Activated T-cell treated with anti-CD3 and anti-CD28 coated beads, Interleukin-2, amount 50 U/mL, for 24 hours (primary cell): Measurements from ENCODE around the gene CREG1.

Experiments
- DNase-seq: peaks from one replicate; pipeline ENCODE4 v3.0.0-alpha.2; 2020
- H3K27ac Mint-ChIP-seq: 2 replicates; pipeline ENCODE4 v1.8.0; 2020; ENCODE audit warnings: mild to moderate bottlenecking, mixed read lengths
- H3K27me3 Mint-ChIP-seq: 2 replicates; pipeline ENCODE4 v1.8.0; 2020; ENCODE audit warnings: mixed read lengths
- H3K36me3 Mint-ChIP-seq: 2 replicates; pipeline ENCODE4 v1.8.0; 2020; ENCODE audit warnings: low read depth, mixed read lengths
- H3K4me1 Mint-ChIP-seq: 2 replicates; pipeline ENCODE4 v1.8.0; 2020; ENCODE audit warnings: low read depth, mixed read lengths
- H3K4me3 Mint-ChIP-seq: 2 replicates; pipeline ENCODE4 v1.8.0; 2020; ENCODE audit warnings: mild to moderate bottlenecking, moderate library complexity, mixed read lengths
- H3K9me3 Mint-ChIP-seq: 2 replicates; pipeline ENCODE4 v1.8.0; 2020; ENCODE audit warnings: mixed read lengths

CREG1 gene

GRCh38 chr1:167529829-167530474, 23.6 kb downstream of the CREG1 start:
- no peaks in the 10 kb centered on the region for H3K9me3 Mint-ChIP-seq
- no peaks in the 10 kb centered on the region for H3K36me3 Mint-ChIP-seq
- peaks cover 2% of the 10 kb centered on the region for H3K4me1 Mint-ChIP-seq
- no peak for DNase-seq
- no peak overlapping the region for H3K27ac Mint-ChIP-seq
- no peak overlapping the region for H3K4me3 Mint-ChIP-seq
- H3K27me3 Mint-ChIP-seq = no peaks in the 10 kb centered on the region

- H3K9me3 Mint-ChIP-seq = no peaks in the 10 kb centered on the region
- no peaks in the 10 kb centered on the region for H3K27me3 Mint-ChIP-seq
- peaks cover 2% of the 10 kb centered on the region for H3K4me1 Mint-ChIP-seq
- no peak overlapping the region for H3K27ac Mint-ChIP-seq
- H3K4me3 Mint-ChIP-seq = no peak overlapping the region
- no peak for DNase-seq
- H3K36me3 Mint-ChIP-seq = no peaks in the 10 kb centered on the region
Observed at GRCh38 chr1:167528057-167528728, 25.4 kb downstream of the CREG1 start.

- Mint-ChIP-seq H3K27ac (no peak overlapping the region), H3K36me3 (no peaks in the 10 kb centered on the region), H3K4me1 (peaks cover 2% of the 10 kb centered on the region), H3K9me3 (no peaks in the 10 kb centered on the region), H3K27me3 (no peaks in the 10 kb centered on the region), H3K4me3 (no peak overlapping the region)
- DNase-seq = no peak
Observed at GRCh38 chr1:167526667-167527383, 26.7 kb downstream of the CREG1 start.

DNA sequence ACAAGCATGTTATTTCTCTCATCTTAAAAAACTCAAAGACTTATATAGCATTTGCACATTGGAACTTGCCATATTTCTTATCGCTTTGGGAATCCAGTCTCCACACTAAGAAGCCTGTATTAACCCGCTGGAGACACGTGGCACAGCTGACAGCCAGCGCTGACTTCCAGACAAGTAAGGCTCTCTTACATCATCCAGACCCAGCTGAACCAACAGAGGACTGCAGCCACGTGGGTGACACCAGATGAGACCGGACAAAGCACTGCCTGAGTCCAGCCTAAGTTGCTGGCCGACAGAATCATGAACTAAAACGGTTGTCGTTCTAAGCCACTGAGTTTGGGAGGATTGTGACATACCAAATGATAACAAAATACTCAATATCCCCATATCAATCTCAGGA, 28.9 kb downstream of the CREG1 start:
- peaks cover 13% of the 10 kb centered on the region for H3K4me1 Mint-ChIP-seq
- no peak overlapping the region for H3K4me3 Mint-ChIP-seq
- no peaks in the 10 kb centered on the region for H3K27me3 Mint-ChIP-seq
- no peak for DNase-seq
- H3K9me3 Mint-ChIP-seq = no peaks in the 10 kb centered on the region
- H3K27ac Mint-ChIP-seq = no peak overlapping the region
- H3K36me3 Mint-ChIP-seq = no peaks in the 10 kb centered on the region

DNA sequence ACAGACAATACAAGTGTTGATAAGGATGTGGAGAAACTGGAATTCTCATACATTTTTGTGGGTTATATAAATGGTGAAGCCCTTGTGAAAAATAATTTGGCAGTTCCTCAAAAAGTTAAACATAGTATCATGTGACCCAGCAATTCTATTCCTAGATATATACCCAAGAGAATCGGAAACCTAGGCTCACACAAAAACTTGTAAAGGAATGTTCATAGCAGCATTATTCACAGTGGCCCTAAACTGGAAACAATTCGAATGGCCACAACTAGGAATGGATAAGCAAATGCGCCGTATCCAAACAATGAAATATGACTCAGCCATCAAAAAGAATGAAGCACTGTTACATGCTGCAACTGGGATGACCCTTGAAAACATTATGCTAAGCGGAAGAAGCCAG, 31.3 kb downstream of the CREG1 start:
- no peaks in the 10 kb centered on the region for H3K27me3 Mint-ChIP-seq
- no peak overlapping the region for H3K27ac Mint-ChIP-seq
- H3K4me1 Mint-ChIP-seq = peaks cover 17% of the 10 kb centered on the region
- no peak overlapping the region for H3K4me3 Mint-ChIP-seq
- peaks cover 12% of the 10 kb centered on the region for H3K36me3 Mint-ChIP-seq
- no peaks in the 10 kb centered on the region for H3K9me3 Mint-ChIP-seq
- DNase-seq = no peak

DNA sequence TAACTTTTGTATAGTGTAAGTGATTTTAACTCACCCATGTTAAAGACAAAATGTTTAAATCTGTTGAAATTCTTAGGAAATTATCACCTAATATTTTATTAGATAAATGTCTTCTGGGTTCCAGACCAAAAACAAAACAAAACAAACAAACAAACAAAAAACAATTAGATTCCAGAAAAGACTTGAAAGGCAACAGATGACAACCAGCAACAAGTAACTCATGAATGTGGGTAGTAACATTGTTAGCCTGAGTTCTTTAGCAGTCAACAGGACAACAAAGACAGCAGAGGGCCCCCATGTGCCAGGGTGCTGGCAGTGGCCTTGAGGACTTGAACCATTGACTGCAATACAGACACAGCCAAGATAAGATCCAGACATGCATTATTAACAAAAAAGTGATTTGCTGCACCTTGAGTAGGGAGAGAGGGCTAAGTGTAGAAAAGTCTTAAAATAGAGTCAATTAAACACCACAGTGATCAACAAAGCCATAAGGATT, 32.8 kb downstream of the CREG1 start:
- peaks cover 27% of the 10 kb centered on the region for H3K36me3 Mint-ChIP-seq
- H3K27me3 Mint-ChIP-seq = no peaks in the 10 kb centered on the region
- H3K9me3 Mint-ChIP-seq = no peaks in the 10 kb centered on the region
- H3K27ac Mint-ChIP-seq = no peak overlapping the region
- no peak for DNase-seq
- H3K4me1 Mint-ChIP-seq = peaks cover 23% of the 10 kb centered on the region
- no peak overlapping the region for H3K4me3 Mint-ChIP-seq

DNA sequence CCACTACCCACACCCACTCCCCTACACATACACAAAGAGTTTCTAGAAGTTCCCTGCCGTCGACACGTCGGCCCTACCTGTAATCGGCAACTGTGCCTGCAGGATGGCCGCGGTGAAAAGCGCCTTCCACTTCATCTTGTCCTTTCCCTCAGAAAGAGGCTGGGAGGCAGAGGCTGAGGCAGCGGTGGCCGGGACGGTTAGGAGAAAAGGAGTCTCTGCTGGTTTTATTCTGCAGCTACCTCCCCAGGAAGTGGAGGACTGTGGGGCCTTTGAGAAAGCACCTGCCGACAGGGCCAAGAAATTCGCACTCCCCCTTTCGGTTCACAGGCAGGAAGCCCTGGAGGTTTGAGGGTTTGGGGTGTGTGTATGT, 35.2 kb downstream of the CREG1 start, which contains the start of gene CD247:
TSS of gene CD247 (minus strand) at position 199 of the 370 bp plus-strand sequence. CDS start at position 135, 64 bp downstream.
- H3K4me1 Mint-ChIP-seq = peaks cover 45% of the 10 kb centered on the region
- peak within 1 kb of the TSS; percentile 98 for H3K4me3 Mint-ChIP-seq
- H3K27me3 Mint-ChIP-seq = no peaks in the 10 kb centered on the region
- peak; percentile 79 for DNase-seq
- H3K36me3 Mint-ChIP-seq = peaks cover 51% of the 10 kb centered on the region
- peak within 1 kb of the TSS; percentile 100 for H3K27ac Mint-ChIP-seq
- H3K9me3 Mint-ChIP-seq = no peaks in the 10 kb centered on the region

DNA sequence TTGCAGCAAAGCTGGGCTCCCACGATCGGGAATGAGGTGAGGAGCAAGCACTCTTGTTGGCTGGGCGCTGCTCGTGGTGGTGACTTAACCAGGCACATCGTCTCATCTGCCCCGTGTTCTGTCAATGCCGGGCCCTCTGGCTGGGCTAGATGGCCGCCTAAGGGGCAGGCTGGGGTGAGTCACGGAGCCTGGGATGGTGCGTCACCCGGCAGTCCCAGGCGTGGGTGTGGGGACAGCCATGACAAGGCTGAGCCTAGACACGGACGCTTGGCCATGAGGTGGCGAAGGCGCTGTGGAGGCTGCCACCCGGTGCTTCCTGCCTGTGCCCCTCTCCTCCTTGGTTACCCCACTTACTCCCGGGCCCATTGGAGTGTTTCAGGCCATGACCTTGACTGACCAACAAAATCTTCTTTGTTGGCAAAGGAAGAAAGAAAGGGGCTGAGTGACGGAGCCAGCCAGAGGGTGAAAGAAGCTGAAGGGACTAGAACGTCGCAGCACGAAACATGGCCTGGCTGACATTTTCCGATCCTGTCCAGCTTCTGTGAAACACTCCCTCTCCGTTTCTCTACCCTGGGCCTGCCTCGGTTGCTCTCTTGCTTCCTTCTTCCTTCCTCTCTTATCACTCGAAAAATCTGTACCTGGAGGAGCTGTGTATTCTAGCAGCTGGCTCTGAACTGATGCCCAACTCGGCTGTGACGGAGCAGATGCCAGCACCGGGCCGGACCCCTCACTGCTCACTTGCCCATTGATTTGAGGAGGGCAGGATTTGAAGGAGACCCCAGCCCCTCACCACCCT, 35.8 kb downstream of the CREG1 start:
- Mint-ChIP-seq H3K9me3 (no peaks in the 10 kb centered on the region), H3K27me3 (no peaks in the 10 kb centered on the region), H3K36me3 (peaks cover 53% of the 10 kb centered on the region), H3K4me3 (peak overlapping the region; percentile 98), H3K4me1 (peaks cover 48% of the 10 kb centered on the region), H3K27ac (peak overlapping the region; percentile 100)
- peak; percentile 92 for DNase-seq

GRCh38 chr1:167516404-167517388, 36.9 kb downstream of the CREG1 start:
- peak overlapping the region; percentile 100 for H3K27ac Mint-ChIP-seq
- peaks cover 64% of the 10 kb centered on the region for H3K36me3 Mint-ChIP-seq
- DNase-seq = peak; percentile 74
- H3K9me3 Mint-ChIP-seq = no peaks in the 10 kb centered on the region
- H3K4me1 Mint-ChIP-seq = peaks cover 59% of the 10 kb centered on the region
- peak overlapping the region; percentile 98 for H3K4me3 Mint-ChIP-seq
- H3K27me3 Mint-ChIP-seq = no peaks in the 10 kb centered on the region

DNA sequence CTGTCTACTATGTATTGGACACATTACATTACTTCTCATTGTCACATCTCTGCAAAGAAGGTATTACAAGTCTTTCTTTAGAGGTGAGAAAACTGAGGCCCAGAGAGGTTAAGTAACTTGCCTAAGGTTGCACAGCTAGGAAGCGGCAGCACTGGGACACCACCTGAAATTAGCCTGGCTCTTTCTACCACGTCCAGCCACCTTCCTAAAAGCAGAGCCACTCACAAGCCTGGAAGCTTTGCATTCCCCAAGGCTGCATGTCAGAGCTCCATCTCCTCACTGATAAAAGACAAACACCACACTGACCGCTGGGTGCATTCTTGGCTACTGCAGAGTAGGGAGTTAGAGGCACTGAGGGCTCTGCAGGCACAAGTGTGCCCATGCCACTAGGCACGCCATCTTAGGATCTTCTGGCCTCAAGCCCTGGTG, 37.7 kb downstream of the CREG1 start:
- peaks cover 66% of the 10 kb centered on the region for H3K4me1 Mint-ChIP-seq
- H3K4me3 Mint-ChIP-seq = peak overlapping the region; percentile 98
- H3K27ac Mint-ChIP-seq = peak overlapping the region; percentile 100
- no peaks in the 10 kb centered on the region for H3K9me3 Mint-ChIP-seq
- H3K36me3 Mint-ChIP-seq = peaks cover 72% of the 10 kb centered on the region
- DNase-seq = no peak
- no peaks in the 10 kb centered on the region for H3K27me3 Mint-ChIP-seq

DNA sequence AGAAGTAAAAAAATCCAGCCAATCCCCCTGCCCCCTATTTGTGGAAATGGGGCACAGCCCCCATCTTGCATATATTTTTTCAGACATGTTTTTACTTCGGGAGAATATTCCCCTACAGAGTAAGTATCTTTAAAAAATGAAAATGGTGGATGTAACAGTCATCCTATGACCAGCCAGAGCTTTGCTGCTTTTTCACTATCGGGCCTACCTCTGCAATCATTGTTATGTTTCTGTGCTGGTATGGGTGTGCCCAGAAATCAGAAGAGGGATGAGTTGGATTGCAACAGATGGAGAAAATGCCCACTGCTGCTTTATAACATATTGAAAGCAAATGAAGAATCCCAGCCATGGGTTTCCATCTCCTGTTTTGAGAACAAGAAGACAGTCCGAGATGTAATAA, 38.1 kb downstream of the CREG1 start:
- Mint-ChIP-seq H3K4me1 (peaks cover 68% of the 10 kb centered on the region), H3K4me3 (peak overlapping the region; percentile 98), H3K9me3 (no peaks in the 10 kb centered on the region), H3K27ac (peak overlapping the region; percentile 100), H3K36me3 (peaks cover 76% of the 10 kb centered on the region), H3K27me3 (no peaks in the 10 kb centered on the region)
- DNase-seq = no peak

DNA sequence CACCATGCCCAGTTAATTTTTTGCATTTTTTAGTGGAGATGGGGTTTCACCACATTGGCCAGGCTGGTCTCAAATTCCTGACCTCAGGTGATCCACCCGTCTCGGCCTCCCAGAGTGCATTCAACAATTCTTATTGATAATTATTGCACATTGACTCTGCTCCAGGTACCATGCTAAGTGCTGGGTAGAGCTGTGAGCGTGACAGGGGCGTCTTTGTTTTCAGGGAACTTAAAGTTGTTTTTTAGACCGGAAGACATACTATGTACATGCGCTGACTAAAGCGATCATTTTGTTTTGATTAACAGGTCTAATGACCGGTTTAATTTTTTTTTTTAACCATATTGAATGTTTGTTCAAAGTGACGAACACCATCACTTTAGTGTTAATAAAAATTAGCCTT, 39.3 kb downstream of the CREG1 start:
- no peak for DNase-seq
- H3K9me3 Mint-ChIP-seq = no peaks in the 10 kb centered on the region
- peak overlapping the region; percentile 100 for H3K27ac Mint-ChIP-seq
- H3K36me3 Mint-ChIP-seq = peaks cover 88% of the 10 kb centered on the region
- no peaks in the 10 kb centered on the region for H3K27me3 Mint-ChIP-seq
- peaks cover 70% of the 10 kb centered on the region for H3K4me1 Mint-ChIP-seq
- peak overlapping the region; percentile 98 for H3K4me3 Mint-ChIP-seq

DNA sequence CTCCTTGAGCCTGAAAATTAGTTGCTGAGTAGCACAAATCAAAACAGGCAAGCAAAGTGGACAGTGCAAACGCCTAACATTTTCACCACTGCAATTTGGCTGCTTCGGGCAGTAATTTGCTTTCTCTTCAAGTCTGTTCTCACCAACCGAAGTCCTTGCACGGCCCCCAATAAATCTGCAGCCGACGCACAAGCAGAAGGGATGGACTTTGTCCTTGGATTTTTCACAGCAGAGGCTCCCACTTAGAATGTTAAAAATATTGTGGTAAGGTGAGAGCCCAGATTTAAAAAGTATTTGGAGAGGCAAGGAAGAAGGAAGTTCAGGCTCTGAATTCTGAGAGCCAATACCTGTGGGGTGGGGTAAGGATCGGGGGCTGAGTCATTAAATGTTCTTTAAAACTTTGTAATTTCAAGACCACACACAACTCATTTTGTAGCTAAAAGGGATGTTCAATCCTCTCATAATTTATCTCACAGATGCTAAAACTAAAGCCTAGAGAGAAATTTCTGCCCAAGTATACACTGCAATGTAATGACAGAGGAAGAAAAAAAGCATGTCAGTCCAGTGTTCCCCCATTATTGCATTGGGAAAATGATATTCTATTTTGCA, 41.4 kb downstream of the CREG1 start:
- Mint-ChIP-seq H3K4me1 (peaks cover 85% of the 10 kb centered on the region), H3K9me3 (no peaks in the 10 kb centered on the region), H3K27ac (peak overlapping the region; percentile 89), H3K36me3 (peaks cover 96% of the 10 kb centered on the region), H3K4me3 (peak overlapping the region; percentile 98), H3K27me3 (no peaks in the 10 kb centered on the region)
- no peak for DNase-seq
